ENCODE results near the gene DNAAF8.

DNAAF8 gene

GRCh38 chr16:4797805-4798252 lies 63.5 kb downstream of the DNAAF8 start:
- Histone ChIP-seq H3K9ac (ENCODE audit: low read length) (no peak overlapping the region), H3K27me3 (ENCODE audit: control insufficient read depth, insufficient read depth, low read length) (no peaks in the 10 kb centered on the region), H3K4me1 (ENCODE audit: control insufficient read depth, insufficient read depth, low read length) (no peaks in the 10 kb centered on the region), H3K27ac (ENCODE audit: low read depth, low read length) (no peak overlapping the region), H3K4me3 (ENCODE audit: low read length) (no peak overlapping the region), H3K36me3 (ENCODE audit: control insufficient read depth, insufficient read depth, low read length) (no peaks in the 10 kb centered on the region)

DNA sequence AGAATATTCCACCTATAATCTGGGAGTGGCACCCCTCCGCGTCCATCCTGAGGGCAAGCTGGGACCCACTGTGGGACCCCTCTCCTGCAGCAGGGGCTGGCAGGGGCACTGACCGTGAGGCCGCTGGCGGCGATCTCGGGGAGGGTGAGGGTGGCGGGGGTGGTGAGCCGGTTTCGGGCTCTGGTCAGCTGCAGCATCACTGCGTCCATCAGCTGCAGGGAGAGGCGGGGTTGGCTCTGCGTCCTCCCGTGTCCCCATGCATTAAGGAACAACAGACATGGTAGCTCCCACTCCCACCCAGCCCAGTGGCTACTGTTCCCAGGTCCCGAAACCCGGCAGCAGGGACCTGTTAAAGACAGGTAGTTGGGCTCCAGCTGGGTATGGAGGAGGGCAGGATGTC lies 64.1 kb downstream of the DNAAF8 start:
- H3K27me3 ChIP-seq (ENCODE audit: control insufficient read depth, insufficient read depth, low read length) = no peaks in the 10 kb centered on the region
- H3K36me3 ChIP-seq (ENCODE audit: control insufficient read depth, insufficient read depth, low read length) = no peaks in the 10 kb centered on the region
- peaks cover under 1% of the 10 kb centered on the region for H3K4me1 ChIP-seq (ENCODE audit: control insufficient read depth, insufficient read depth, low read length)
- H3K9ac ChIP-seq (ENCODE audit: low read length) = no peak overlapping the region
- no peak overlapping the region for H3K4me3 ChIP-seq (ENCODE audit: low read length)
- H3K27ac ChIP-seq (ENCODE audit: low read depth, low read length) = no peak overlapping the region
